BE2C (cell line): ENCODE measurements around the gene SRRD.

ENCODE experiments used
- DNase-seq: peaks from one replicate; pipeline ENCODE4 v3.0.0-alpha.2; 2020
- H3K27me3 ChIP-seq: fragments of 250-450 bp; sonication (Bioruptor Pico); 2 replicates; pipeline ENCODE4 v1.5.1; 2020; ENCODE audit warnings: mild to moderate bottlenecking
- H3K36me3 ChIP-seq: fragments of 250-450 bp; sonication (Bioruptor Pico); 2 replicates; pipeline ENCODE4 v1.5.1; 2020; ENCODE audit warnings: mild to moderate bottlenecking
- H3K4me1 ChIP-seq: fragments of 250-450 bp; sonication (Bioruptor Pico); 2 replicates; pipeline ENCODE4 v1.5.1; 2020
- H3K4me3 ChIP-seq: 2 replicates; pipeline ENCODE4 v1.5.1; 2011; ENCODE audit warnings: low read depth, low read length
- H3K9me3 ChIP-seq: fragments of 250-450 bp; sonication (Bioruptor Pico); 2 replicates; pipeline ENCODE4 v1.5.1; 2020
- CTCF ChIP-seq: IDR thresholded peaks from 2 replicates; pipeline ENCODE4 v1.5.1; 2012; ENCODE audit warnings: mild to moderate bottlenecking, low read depth, low read length

The SRRD gene

DNA sequence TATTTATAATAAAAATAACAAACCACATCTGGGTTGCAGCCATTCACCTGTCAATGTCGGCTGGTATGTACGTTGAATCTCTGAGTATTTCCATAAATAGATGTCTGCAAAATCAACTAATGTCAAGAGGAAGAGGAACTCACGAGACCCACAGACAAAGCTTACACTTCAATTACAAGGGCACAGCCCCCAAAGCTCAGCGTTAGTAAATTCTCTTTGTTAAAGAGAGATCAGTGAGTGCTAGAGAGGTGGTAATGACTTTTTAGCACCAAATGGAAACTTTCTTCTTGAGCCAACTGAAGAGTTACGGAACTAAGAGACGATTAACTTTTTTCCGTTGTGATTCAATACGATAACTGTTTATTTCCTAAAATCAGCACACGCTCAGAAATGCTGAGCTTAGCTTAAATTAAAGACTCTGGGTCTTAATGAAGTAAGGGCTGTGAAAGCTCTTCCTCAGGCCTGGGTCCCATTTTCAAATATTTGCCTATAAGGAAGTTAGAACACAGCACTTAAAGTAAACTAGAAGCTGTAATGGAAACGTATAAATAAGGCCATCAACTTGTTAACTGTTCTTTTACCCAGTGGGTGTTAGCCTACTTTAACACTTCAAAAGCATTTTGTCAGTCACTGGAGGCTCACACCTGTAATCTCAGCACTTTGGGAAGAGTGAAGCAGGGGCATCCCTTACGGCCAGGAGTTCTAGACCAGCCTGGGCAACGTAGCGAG is 51.4 kb downstream of the SRRD start:
- no peak overlapping the region for H3K4me3 ChIP-seq
- no peaks in the 10 kb centered on the region for H3K36me3 ChIP-seq
- no peaks in the 10 kb centered on the region for H3K4me1 ChIP-seq
- no peak for TF ChIP-seq CTCF
- DNase-seq: no peak
- no peaks in the 10 kb centered on the region for H3K9me3 ChIP-seq
- no peaks in the 10 kb centered on the region for H3K27me3 ChIP-seq

GRCh38 chr22:26535603-26535908 is 51.9 kb downstream of the SRRD start:
- no peak for DNase-seq
- Histone ChIP-seq H3K36me3 (no peaks in the 10 kb centered on the region), H3K4me3 (no peak overlapping the region), H3K27me3 (no peaks in the 10 kb centered on the region), H3K9me3 (no peaks in the 10 kb centered on the region), H3K4me1 (no peaks in the 10 kb centered on the region)
- TF ChIP-seq CTCF: no peak

DNA sequence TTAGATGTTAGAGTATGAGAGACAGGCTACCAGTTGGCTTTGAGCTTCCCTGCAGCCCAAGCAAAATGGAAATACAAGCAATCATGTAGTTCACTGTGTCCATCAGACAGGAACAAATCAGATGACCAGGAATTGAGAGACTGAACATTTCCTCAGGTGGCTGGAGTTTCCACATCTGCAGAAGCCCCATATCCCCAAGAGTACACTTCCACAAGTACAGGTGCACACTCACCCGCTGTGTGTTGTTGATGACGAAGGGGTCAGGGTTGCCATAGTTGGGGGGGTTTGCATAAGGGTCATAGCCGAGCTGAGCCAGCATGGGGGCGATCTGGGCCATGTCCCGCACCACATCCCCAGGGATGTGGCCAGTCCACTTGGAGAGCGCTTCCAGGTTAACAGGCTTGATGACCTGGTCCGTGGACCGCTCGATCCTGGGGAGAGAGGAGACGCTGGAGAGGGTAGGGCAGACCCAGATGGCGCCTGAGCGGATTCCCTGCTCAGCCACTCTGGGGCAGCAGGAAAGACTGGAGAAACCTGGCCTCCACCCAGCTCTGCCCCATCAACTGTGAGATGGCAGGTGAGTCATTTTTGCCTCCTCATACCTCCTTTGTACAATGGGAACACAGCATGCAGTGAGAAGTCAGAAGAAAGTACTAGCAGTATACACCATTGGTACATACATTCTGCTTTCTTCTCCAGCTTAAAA is 52.5 kb downstream of the SRRD start:
- DNase-seq: no peak
- no peaks in the 10 kb centered on the region for H3K4me1 ChIP-seq
- no peaks in the 10 kb centered on the region for H3K9me3 ChIP-seq
- H3K4me3 ChIP-seq: no peak overlapping the region
- no peaks in the 10 kb centered on the region for H3K27me3 ChIP-seq
- no peak for TF ChIP-seq CTCF
- no peaks in the 10 kb centered on the region for H3K36me3 ChIP-seq

- DNase-seq: no peak
- no peaks in the 10 kb centered on the region for H3K27me3 ChIP-seq
- TF ChIP-seq CTCF: no peak
- H3K4me1 ChIP-seq: no peaks in the 10 kb centered on the region
- H3K4me3 ChIP-seq: no peak overlapping the region
- H3K36me3 ChIP-seq: no peaks in the 10 kb centered on the region
- no peaks in the 10 kb centered on the region for H3K9me3 ChIP-seq
Measured at GRCh38 chr22:26536762-26537134, 53.1 kb downstream of the SRRD start.

GRCh38 chr22:26540119-26540518 is 56.4 kb downstream of the SRRD start:
- no peaks in the 10 kb centered on the region for H3K27me3 ChIP-seq
- H3K4me1 ChIP-seq: no peaks in the 10 kb centered on the region
- H3K36me3 ChIP-seq: no peaks in the 10 kb centered on the region
- DNase-seq: no peak
- no peak for TF ChIP-seq CTCF
- H3K9me3 ChIP-seq: no peaks in the 10 kb centered on the region
- H3K4me3 ChIP-seq: no peak overlapping the region

DNA sequence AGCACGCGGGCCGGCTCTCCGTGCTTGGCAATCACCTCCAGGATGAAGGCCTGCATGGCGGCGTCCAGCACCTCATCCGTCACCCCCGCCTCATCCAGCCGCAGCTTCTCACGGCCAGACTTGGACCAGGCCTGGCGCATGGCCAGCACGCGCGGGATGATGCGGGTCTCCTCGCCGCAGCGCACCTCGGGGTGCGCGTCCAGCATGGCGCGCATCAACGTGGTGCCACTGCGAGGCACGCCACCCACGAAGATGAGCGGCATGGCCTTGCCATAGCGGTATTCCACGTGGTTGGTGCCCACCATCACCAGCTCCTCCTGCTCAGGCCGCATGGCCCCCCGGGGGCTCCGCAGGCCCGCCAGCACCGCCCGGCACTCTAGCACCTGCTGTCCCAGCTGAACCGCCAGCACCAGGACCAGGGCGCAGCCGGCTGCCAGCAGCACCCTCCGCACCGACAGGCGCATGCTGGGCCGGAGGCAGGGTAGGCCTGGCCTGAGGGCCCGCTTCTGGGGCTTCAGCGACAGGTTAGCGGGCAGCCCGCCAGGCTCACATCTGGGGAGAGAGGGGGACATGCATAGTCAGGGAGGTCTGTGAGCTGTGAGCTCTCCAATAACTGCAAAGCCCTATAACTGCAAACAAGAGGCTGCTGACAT is 57.6 kb downstream of the SRRD start:
- no peak overlapping the region for H3K4me3 ChIP-seq
- H3K27me3 ChIP-seq: no peaks in the 10 kb centered on the region
- no peaks in the 10 kb centered on the region for H3K9me3 ChIP-seq
- no peaks in the 10 kb centered on the region for H3K4me1 ChIP-seq
- TF ChIP-seq CTCF: no peak
- H3K36me3 ChIP-seq: no peaks in the 10 kb centered on the region
- DNase-seq: no peak
